ENCODE results near the gene RNF214. TPM values are rescaled to one million over a fixed set of nuclear protein-coding genes. Genes with fewer than 3 reads are reported as not detected.
A peak's percentile ranks its signal among the peaks of the same experiment; 100 is the strongest.

The RNF214 gene
- total and polyA plus RNA-seq, 2 of the 13 experiments (the other 11 are each of a cell fraction or from before 2014, with no cell fraction given), result 10.7 to 12.6 TPM

GRCh38 chr11:117316197-117316961, 83.9 kb downstream of the RNF214 start, which contains the start of gene BACE1 (continued):
- no peak for TF ChIP-seq ZNF563 (CRISPR knock-in tag; IDR thresholded peaks at IDR 0.05)
- TF ChIP-seq NFKB2 (CRISPR knock-in tag; IDR thresholded peaks at IDR 0.05; ENCODE audit: borderline replicate concordance), result no peak
- no peak for TF ChIP-seq ZNF468 (CRISPR knock-in tag; IDR thresholded peaks at IDR 0.05)
- no peak for TF ChIP-seq SMARCC2 (IDR thresholded peaks at IDR 0.05)
- TF ChIP-seq SRF (IDR thresholded peaks at IDR 0.05; ENCODE audit: low read depth, low read length), result no peak
- TF ChIP-seq KDM1A (CRISPR knock-in tag; IDR thresholded peaks at IDR 0.05), result no peak
- peak; percentile 94 for TF ChIP-seq GABPB1 (CRISPR knock-in tag; IDR thresholded peaks at IDR 0.05)
- TF ChIP-seq MEIS2 (CRISPR knock-in tag; IDR thresholded peaks at IDR 0.05), result peak; percentile 65; the same call in 1 of the 2 replicates
- no peak for TF ChIP-seq ZSCAN20 (CRISPR knock-in tag; IDR thresholded peaks at IDR 0.05; ENCODE audit: borderline replicate concordance)
- TF ChIP-seq ZNF639 (CRISPR knock-in tag; conservative IDR thresholded peaks at IDR 0.05), result peak; percentile 58; the same call in 1 of the 2 replicates
- TF ChIP-seq ZNF562 (CRISPR knock-in tag; IDR thresholded peaks at IDR 0.05; ENCODE audit: borderline replicate concordance), result no peak
- TF ChIP-seq RFX3 (CRISPR knock-in tag; IDR thresholded peaks at IDR 0.05), result no peak
- no peak; the same call in 1 of the 2 replicates for TF ChIP-seq ZZZ3 (CRISPR knock-in tag; IDR thresholded peaks at IDR 0.05; ENCODE audit: borderline replicate concordance)
- no peak for TF ChIP-seq ZNF672 (CRISPR knock-in tag; IDR thresholded peaks at IDR 0.05)
- TF ChIP-seq, protein P1, sequence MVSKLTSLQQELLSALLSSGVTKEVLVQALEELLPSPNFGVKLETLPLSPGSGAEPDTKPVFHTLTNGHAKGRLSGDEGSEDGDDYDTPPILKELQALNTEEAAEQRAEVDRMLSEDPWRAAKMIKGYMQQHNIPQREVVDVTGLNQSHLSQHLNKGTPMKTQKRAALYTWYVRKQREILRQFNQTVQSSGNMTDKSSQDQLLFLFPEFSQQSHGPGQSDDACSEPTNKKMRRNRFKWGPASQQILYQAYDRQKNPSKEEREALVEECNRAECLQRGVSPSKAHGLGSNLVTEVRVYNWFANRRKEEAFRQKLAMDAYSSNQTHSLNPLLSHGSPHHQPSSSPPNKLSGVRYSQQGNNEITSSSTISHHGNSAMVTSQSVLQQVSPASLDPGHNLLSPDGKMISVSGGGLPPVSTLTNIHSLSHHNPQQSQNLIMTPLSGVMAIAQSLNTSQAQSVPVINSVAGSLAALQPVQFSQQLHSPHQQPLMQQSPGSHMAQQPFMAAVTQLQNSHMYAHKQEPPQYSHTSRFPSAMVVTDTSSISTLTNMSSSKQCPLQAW (CRISPR knock-in tag; IDR thresholded peaks at IDR 0.05), result peak; percentile 83
- TF ChIP-seq ATF1 (CRISPR knock-in tag; IDR thresholded peaks at IDR 0.05), result no peak; the same call in 1 of the 2 replicates
- no peak for TF ChIP-seq ZNF850 (CRISPR knock-in tag; conservative IDR thresholded peaks at IDR 0.05)
- TF ChIP-seq SSRP1 (CRISPR knock-in tag; IDR thresholded peaks at IDR 0.05), result no peak
- TF ChIP-seq SAP130 (CRISPR knock-in tag; IDR thresholded peaks at IDR 0.05; ENCODE audit: low read depth), result peak; percentile 94
- no peak for TF ChIP-seq NBN (conservative IDR thresholded peaks at IDR 0.05)
- TF ChIP-seq, protein P2, sequence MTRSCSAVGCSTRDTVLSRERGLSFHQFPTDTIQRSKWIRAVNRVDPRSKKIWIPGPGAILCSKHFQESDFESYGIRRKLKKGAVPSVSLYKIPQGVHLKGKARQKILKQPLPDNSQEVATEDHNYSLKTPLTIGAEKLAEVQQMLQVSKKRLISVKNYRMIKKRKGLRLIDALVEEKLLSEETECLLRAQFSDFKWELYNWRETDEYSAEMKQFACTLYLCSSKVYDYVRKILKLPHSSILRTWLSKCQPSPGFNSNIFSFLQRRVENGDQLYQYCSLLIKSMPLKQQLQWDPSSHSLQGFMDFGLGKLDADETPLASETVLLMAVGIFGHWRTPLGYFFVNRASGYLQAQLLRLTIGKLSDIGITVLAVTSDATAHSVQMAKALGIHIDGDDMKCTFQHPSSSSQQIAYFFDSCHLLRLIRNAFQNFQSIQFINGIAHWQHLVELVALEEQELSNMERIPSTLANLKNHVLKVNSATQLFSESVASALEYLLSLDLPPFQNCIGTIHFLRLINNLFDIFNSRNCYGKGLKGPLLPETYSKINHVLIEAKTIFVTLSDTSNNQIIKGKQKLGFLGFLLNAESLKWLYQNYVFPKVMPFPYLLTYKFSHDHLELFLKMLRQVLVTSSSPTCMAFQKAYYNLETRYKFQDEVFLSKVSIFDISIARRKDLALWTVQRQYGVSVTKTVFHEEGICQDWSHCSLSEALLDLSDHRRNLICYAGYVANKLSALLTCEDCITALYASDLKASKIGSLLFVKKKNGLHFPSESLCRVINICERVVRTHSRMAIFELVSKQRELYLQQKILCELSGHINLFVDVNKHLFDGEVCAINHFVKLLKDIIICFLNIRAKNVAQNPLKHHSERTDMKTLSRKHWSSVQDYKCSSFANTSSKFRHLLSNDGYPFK (CRISPR knock-in tag; IDR thresholded peaks at IDR 0.05; ENCODE audit: borderline replicate concordance), result peak; percentile 48; the same call in 1 of the 2 replicates
- TF ChIP-seq SKI (IDR thresholded peaks at IDR 0.05; ENCODE audit: partially characterized antibody), result no peak
- no peak for TF ChIP-seq ZNF614 (CRISPR knock-in tag; IDR thresholded peaks at IDR 0.05; ENCODE audit: borderline replicate concordance)
- no peak for TF ChIP-seq ZNF337 (CRISPR knock-in tag; IDR thresholded peaks at IDR 0.05; ENCODE audit: borderline replicate concordance, low read depth)

All from HepG2 (cell line).